Left lung (tissue), 10 donors: Measurements from ENCODE around the gene PTPN3. TPM values are rescaled to one million over a fixed set of nuclear protein-coding genes. Genes with fewer than 3 reads are reported as not detected.

ENCODE experiments used
- ATAC-seq: fragments of 200-7000 bp; cut with Tn5 transposase; one replicate; pipeline ENCODE4 v1.9.1; 2020; ENCODE audit warnings: moderate library complexity
- DNase-seq, 4 donors: peaks; one replicate each; pipeline ENCODE4 v3.0.0-alpha.2; 2013 to 2020
- H3K27ac ChIP-seq, 2 donors: fragments of 200-600 bp; sonication (generic) in 1 of 2; one replicate each; pipeline versions ENCODE4 v1.5.0 to v1.8.0; 2020 to 2021
- H3K27me3 ChIP-seq, 2 donors: fragments of 200-600 bp; sonication (generic) in 1 of 2; one replicate each; pipeline versions ENCODE4 v1.5.0 to v1.8.0; 2020 to 2021
- H3K36me3 ChIP-seq, 2 donors: fragments of 200-600 bp; sonication (generic) in 1 of 2; one replicate each; pipeline versions ENCODE4 v1.5.0 to v1.8.0; 2020 to 2021
- H3K4me1 ChIP-seq, 2 donors: fragments of 200-600 bp; one replicate each; pipeline ENCODE4 v1.8.0; 2021
- H3K4me3 ChIP-seq, 2 donors: fragments of 200-600 bp; sonication (generic) in 1 of 2; one replicate each; pipeline versions ENCODE4 v1.5.0 to v1.8.0; 2020 to 2021; ENCODE audit warnings: mild to moderate bottlenecking in 1 of 2
- H3K9me3 ChIP-seq, 2 donors: fragments of 200-600 bp; sonication (generic) in 1 of 2; one replicate each; pipeline versions ENCODE4 v1.5.0 to v1.8.0; 2020 to 2021
- CTCF ChIP-seq, 2 donors: fragments of 200-600 bp; sonication (generic) in 1 of 2; IDR thresholded peaks; one replicate each; pipeline versions ENCODE4 v1.5.0 to v1.8.0; 2021; ENCODE audit warnings: antibody characterized with exemption in 2 of 2
- intact Hi-C, 2 donors: fragments of 100-400 bp; cut with DNase I; formaldehyde crosslinking; loops; one replicate each; pipeline versions ENCODE4 v1.11.2 to v1.14.2; 2022
- polyA plus RNA-seq, 6 donors: library from polyadenylated mRNA; unstranded; fragments of 120-200 nt; gene quantifications; one replicate each; pipeline ENCODE4 v1.2.1, GENCODE V29; 2013; ENCODE audit not compliant: insufficient read length in 6 of 6
- total RNA-seq, 2 donors: library from RNA; stranded (reverse); fragmentation: NEBNext Ultra II Directional; extraction: Animal tissue kit (Norgen Biotek cat#: 25700); gene quantifications; one replicate each; pipeline ENCODE4 v1.2.1, GENCODE V29; 2021
- donor health status: DM: no; HTN: yes; CAD: no.
- donor health status: DM: no; HTN: no; CAD: no.

Gene PTPN3
- total and polyA plus RNA-seq, 8 donors, result 7.7 to 16.6 (median 15.7) TPM

GRCh38 chr9:109379513-109379912, 118.6 kb downstream of the PTPN3 start:
- no peak for TF ChIP-seq CTCF (IDR thresholded peaks at IDR 0.05)
- Histone ChIP-seq H3K27ac (no peak overlapping the region), H3K36me3 (peaks cover 0 to 3% of the 10 kb centered on the region in 2 donors), H3K4me1 (peaks cover 0 to 4% of the 10 kb centered on the region in 2 donors), H3K27me3 (no peaks in the 10 kb centered on the region), H3K4me3 (no peak overlapping the region), H3K9me3 (no peaks in the 10 kb centered on the region)
- no peak for DNase-seq
- intact Hi-C loops, result no loop called here
- ATAC-seq, result peak; percentile 35

- Histone ChIP-seq H3K27ac (no peak overlapping the region), H3K36me3 (no peaks in the 10 kb centered on the region), H3K9me3 (no peaks in the 10 kb centered on the region), H3K4me1 (peaks cover 0 to 4% of the 10 kb centered on the region in 2 donors), H3K4me3 (no peak overlapping the region), H3K27me3 (no peaks in the 10 kb centered on the region)
- intact Hi-C loops, result no loop called here
- no peak for ATAC-seq
- DNase-seq, result no peak
- TF ChIP-seq CTCF (IDR thresholded peaks at IDR 0.05), result no peak
Measured at GRCh38 chr9:109378316-109378715, 119.8 kb downstream of the PTPN3 start.

GRCh38 chr9:109372246-109372645, 125.9 kb downstream of the PTPN3 start:
- DNase-seq, result no peak
- intact Hi-C loops, result no loop called here
- Histone ChIP-seq H3K27ac (no peak overlapping the region), H3K4me3 (no peak overlapping the region), H3K4me1 (peaks cover 0 to 4% of the 10 kb centered on the region in 2 donors), H3K27me3 (no peaks in the 10 kb centered on the region), H3K36me3 (no peaks in the 10 kb centered on the region), H3K9me3 (no peaks in the 10 kb centered on the region)
- no peak for ATAC-seq
- no peak for TF ChIP-seq CTCF (IDR thresholded peaks at IDR 0.05)

GRCh38 chr9:109371374-109371773, 126.7 kb downstream of the PTPN3 start:
- no peak for ATAC-seq
- intact Hi-C loops, result no loop called here
- TF ChIP-seq CTCF (IDR thresholded peaks at IDR 0.05), result no peak

GRCh38 chr9:109369285-109369684, 128.8 kb downstream of the PTPN3 start:
- Histone ChIP-seq H3K9me3 (no peaks in the 10 kb centered on the region), H3K27me3 (no peaks in the 10 kb centered on the region), H3K4me1 (no peaks in the 10 kb centered on the region), H3K27ac (no peak overlapping the region), H3K4me3 (no peak overlapping the region), H3K36me3 (no peaks in the 10 kb centered on the region)
- TF ChIP-seq CTCF (IDR thresholded peaks at IDR 0.05), result no peak
- intact Hi-C loops, result no loop called here
- DNase-seq (no peak), ATAC-seq (no peak)

More at GRCh38 chr9:109371374-109371773, 126.7 kb downstream of the PTPN3 start:
- Histone ChIP-seq H3K27me3 (no peaks in the 10 kb centered on the region), H3K4me3 (no peak overlapping the region), H3K4me1 (no peaks in the 10 kb centered on the region), H3K27ac (no peak overlapping the region), H3K9me3 (no peaks in the 10 kb centered on the region), H3K36me3 (no peaks in the 10 kb centered on the region)
- no peak for DNase-seq
